ENCODE data around the gene ACCSL. TPM values are rescaled to one million over a fixed set of nuclear protein-coding genes. Genes with fewer than 3 reads are reported as not detected.

The ACCSL gene
- total and polyA plus RNA-seq, 2 donors (not counting 1 experiment from before 2014, with no cell fraction given) = not detected

- H3K4me3 ChIP-seq (replicated peaks in 1 of 4; ENCODE audit: control extremely low read depth in 1 of 4, insufficient read depth in 1 of 4, low read depth in 3 of 4, low read length in 4 of 4) = no peak overlapping the region
- no peaks in the 10 kb centered on the region for H4K20me1 ChIP-seq (ENCODE audit: control insufficient read depth, extremely low read depth, insufficient read depth, low read length)
- DNase-seq (ENCODE audit: low read depth in 2 of 2) = no peak
- TF ChIP-seq CTCF (conservative IDR thresholded peaks at IDR 0.05 in 1 of 2, IDR thresholded peaks at IDR 0.05 in 1 of 2; ENCODE audit: low read depth in 1 of 2, low read length in 2 of 2) (no peak), EZH2 (IDR thresholded peaks at IDR 0.05; ENCODE audit: low read length, missing control alignments) (no peak)
- no peak overlapping the region for H3K27ac ChIP-seq (ENCODE audit: insufficient read depth, low read length)
- peaks cover 10% of the 10 kb centered on the region for H3K27me3 ChIP-seq (ENCODE audit: control insufficient read depth, insufficient read depth, low read length)
- no peaks in the 10 kb centered on the region for H3K79me2 ChIP-seq (ENCODE audit: control insufficient read depth, insufficient read depth, low read length)
- no peaks in the 10 kb centered on the region for H3K9me3 ChIP-seq (ENCODE audit: control insufficient read depth, insufficient read depth, low read depth, low read length)
- H3K9ac ChIP-seq (ENCODE audit: insufficient read depth, low read length) = no peak overlapping the region
- no peaks in the 10 kb centered on the region for H3K36me3 ChIP-seq (ENCODE audit: control insufficient read depth, insufficient read depth, low read length)
- no peaks in the 10 kb centered on the region for H3K4me1 ChIP-seq (ENCODE audit: control insufficient read depth, extremely low read depth, insufficient read depth, low read length)
- no peak overlapping the region for H3K4me2 ChIP-seq (ENCODE audit: extremely low read depth, insufficient read depth, low read length)
- H2AFZ ChIP-seq (ENCODE audit: low read length) = no peak overlapping the region
These were observed 3.4 kb downstream of the ACCSL start for GRCh38 chr11:44051171-44051570.

GRCh38 chr11:44057340-44057739 is 9.6 kb downstream of the ACCSL start:
- TF ChIP-seq CTCF (conservative IDR thresholded peaks at IDR 0.05 in 1 of 2, IDR thresholded peaks at IDR 0.05 in 1 of 2; ENCODE audit: low read depth in 1 of 2, low read length in 2 of 2) (no peak), EZH2 (IDR thresholded peaks at IDR 0.05; ENCODE audit: low read length, missing control alignments) (no peak)
- H3K4me2 ChIP-seq (ENCODE audit: extremely low read depth, insufficient read depth, low read length) = no peak overlapping the region

GRCh38 chr11:44058275-44058674 is 10.5 kb downstream of the ACCSL start:
- Histone ChIP-seq H3K36me3 (ENCODE audit: control insufficient read depth, insufficient read depth, low read length) (no peaks in the 10 kb centered on the region), H3K79me2 (ENCODE audit: control insufficient read depth, insufficient read depth, low read length) (no peaks in the 10 kb centered on the region), H3K9ac (ENCODE audit: insufficient read depth, low read length) (no peak overlapping the region), H3K4me1 (ENCODE audit: control insufficient read depth, extremely low read depth, insufficient read depth, low read length) (no peaks in the 10 kb centered on the region), H4K20me1 (ENCODE audit: control insufficient read depth, extremely low read depth, insufficient read depth, low read length) (no peaks in the 10 kb centered on the region), H2AFZ (ENCODE audit: low read length) (no peak overlapping the region), H3K27me3 (ENCODE audit: control insufficient read depth, insufficient read depth, low read length) (peaks cover 13% of the 10 kb centered on the region), H3K27ac (ENCODE audit: insufficient read depth, low read length) (no peak overlapping the region), H3K9me3 (ENCODE audit: control insufficient read depth, insufficient read depth, low read depth, low read length) (no peaks in the 10 kb centered on the region), H3K4me3 (replicated peaks in 1 of 4; ENCODE audit: control extremely low read depth in 1 of 4, insufficient read depth in 1 of 4, low read depth in 3 of 4, low read length in 4 of 4) (no peak overlapping the region), H3K4me2 (ENCODE audit: extremely low read depth, insufficient read depth, low read length) (no peak overlapping the region)
- TF ChIP-seq CTCF (conservative IDR thresholded peaks at IDR 0.05 in 1 of 2, IDR thresholded peaks at IDR 0.05 in 1 of 2; ENCODE audit: low read depth in 1 of 2, low read length in 2 of 2) = no peak
- no peak for TF ChIP-seq EZH2 (IDR thresholded peaks at IDR 0.05; ENCODE audit: low read length, missing control alignments)
- no peak for DNase-seq (ENCODE audit: low read depth in 2 of 2)

More at GRCh38 chr11:44057340-44057739, 9.6 kb downstream of the ACCSL start:
- peaks cover 13% of the 10 kb centered on the region for H3K27me3 ChIP-seq (ENCODE audit: control insufficient read depth, insufficient read depth, low read length)
- no peak overlapping the region for H2AFZ ChIP-seq (ENCODE audit: low read length)
- H3K4me1 ChIP-seq (ENCODE audit: control insufficient read depth, extremely low read depth, insufficient read depth, low read length) = no peaks in the 10 kb centered on the region
- H3K9ac ChIP-seq (ENCODE audit: insufficient read depth, low read length) = no peak overlapping the region
- H4K20me1 ChIP-seq (ENCODE audit: control insufficient read depth, extremely low read depth, insufficient read depth, low read length) = no peaks in the 10 kb centered on the region
- H3K9me3 ChIP-seq (ENCODE audit: control insufficient read depth, insufficient read depth, low read depth, low read length) = no peaks in the 10 kb centered on the region
- H3K4me3 ChIP-seq (replicated peaks in 1 of 4; ENCODE audit: control extremely low read depth in 1 of 4, insufficient read depth in 1 of 4, low read depth in 3 of 4, low read length in 4 of 4) = no peak overlapping the region
- H3K79me2 ChIP-seq (ENCODE audit: control insufficient read depth, insufficient read depth, low read length) = no peaks in the 10 kb centered on the region
- no peaks in the 10 kb centered on the region for H3K36me3 ChIP-seq (ENCODE audit: control insufficient read depth, insufficient read depth, low read length)
- H3K27ac ChIP-seq (ENCODE audit: insufficient read depth, low read length) = no peak overlapping the region
- no peak for DNase-seq (ENCODE audit: low read depth in 2 of 2)

Measured in fibroblast of lung (primary cell).